HG03378 (cell line): ENCODE results near the gene SAMD11.

Experiments
- ATAC-seq: cut with Tn5 transposase; IDR thresholded peaks from one replicate; pipeline ENCODE4 v1.9.1; 2021; ENCODE audit warnings: mild to moderate bottlenecking, moderate library complexity; ENCODE audit not compliant: unreplicated experiment

The SAMD11 gene

DNA sequence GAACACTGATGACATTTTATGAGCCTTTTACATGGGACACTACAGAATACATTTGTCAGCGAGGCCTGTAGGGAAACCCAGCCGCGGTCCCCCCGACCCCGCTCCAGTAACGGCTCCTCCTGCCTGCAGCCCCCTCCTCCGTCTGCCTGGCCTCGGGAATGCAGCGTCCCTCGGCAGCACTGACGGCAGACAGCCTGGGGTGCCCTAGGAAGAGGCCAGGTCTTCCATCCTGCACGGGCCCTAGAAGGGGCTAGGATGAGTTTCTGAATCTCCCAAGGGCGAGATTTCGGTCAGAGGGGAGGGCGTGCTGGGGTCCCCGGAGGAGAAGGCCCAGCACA, 8.4 kb downstream of the SAMD11 start:
- ATAC-seq: no peak

DNA sequence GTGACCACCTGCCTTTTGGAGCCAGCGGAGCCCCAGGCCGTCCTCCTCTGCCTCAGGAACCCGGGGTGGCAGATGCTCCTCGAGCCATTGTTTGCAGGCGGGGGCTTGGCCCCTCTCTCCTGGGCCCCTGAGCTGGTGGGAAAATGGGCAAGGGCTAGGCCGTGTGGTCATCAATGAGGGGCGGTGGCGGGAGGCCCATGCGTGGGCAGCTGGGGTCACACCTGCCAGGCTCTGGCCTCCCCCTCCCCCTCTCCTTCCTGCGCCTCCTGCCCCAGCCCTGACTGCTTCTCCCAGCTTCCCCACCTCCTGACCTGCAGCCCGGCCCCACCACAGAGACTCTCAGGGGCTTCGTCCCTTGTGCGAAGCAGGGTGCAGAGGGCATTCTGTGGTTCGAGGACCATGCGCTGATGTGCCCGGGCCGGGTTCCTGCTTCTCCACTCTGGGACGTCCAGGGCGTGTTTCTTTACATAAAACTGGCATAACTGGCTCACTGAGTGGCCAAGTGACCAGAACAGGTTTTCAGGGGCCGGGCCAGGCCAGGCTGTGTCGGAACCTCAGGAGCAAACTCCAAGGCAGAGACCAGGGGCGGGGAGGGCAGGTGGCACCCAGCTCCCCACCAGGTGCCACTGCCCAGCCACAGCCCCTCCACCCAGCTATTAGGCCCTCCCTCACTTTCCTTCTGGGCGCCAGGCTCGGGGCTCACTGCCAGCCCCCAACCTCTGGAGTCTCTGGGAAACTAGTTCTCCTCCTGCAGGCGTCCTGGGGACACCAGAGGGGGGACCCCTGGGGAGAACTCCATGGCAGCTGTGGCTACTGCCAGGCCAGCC, 9.3 kb downstream of the SAMD11 start:
- ATAC-seq: no peak

DNA sequence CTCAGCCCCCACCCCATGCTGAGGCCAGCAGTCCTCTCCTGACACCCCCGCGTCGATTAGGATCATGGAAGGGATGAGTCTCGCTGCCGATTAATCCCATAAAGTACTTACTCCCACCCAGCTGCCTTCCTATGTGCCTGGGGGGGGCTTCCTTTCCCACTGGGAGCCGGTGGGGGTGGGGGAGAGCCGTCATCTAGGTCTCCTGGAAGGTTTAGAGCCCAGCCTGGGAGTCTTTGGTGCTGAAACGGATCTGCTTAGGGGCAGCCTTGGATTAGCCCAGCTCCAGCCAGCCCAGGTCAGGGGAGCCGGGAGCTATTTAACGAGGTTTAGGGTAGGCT, 9.8 kb downstream of the SAMD11 start:
- ATAC-seq: no peak

DNA sequence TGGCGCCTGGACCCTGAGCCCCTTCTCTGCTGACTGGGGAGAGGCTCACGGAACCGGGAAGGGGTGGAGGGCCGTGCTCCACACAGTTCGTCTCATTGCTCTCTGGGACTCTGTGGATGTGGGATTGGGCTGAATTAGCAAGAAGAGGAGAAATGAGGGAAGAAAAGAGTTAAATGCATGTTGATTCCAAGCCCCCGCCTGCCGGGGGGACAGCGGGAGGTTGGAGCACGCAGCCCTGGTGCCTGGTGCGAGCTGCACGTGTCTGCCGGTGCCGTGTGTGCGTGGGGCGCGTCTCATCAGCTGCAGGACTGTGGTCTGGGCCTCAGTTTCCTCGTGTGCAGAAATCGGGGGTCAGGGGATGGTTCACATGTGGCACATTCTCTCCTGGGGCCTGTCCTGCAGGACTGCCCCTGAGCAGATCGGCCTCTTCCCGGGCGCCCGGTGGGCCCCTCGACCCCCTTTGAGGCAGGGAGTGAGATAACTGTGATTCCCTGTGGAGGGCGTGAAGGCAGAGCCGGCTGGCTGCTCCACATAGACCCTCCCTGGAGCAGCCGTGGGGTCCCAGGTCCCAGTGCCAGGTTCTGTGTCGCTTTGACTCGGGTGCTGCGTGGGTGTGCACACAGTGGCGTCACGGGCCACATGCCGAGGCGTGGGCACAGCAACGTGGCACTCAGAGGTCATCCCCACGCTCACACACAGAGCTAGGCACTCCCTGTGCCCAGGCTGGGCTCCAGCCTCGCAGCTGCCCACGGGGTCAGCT, 11.4 kb downstream of the SAMD11 start:
- no peak for ATAC-seq

DNA sequence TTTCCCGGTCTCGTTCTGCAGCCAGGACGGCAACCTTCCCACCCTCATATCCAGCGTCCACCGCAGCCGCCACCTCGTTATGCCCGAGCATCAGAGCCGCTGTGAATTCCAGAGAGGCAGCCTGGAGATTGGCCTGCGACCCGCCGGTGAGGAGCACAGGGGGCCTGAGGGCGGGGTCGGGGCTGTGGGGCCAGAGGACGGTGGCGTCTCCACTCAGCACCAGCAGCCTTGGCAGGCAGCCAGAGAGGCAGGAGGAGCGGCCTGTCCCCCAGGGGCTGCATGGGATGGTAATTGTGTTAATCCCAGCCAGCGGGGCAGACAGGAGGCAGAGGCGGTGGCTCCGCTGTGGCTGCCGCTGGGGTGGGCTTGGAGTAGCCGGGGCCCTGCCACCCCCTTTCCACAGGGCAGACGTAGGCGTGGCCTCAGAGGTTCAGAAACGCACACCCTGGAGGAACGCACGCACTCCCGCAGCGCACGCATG, 12.1 kb downstream of the SAMD11 start:
- no peak for ATAC-seq

DNA sequence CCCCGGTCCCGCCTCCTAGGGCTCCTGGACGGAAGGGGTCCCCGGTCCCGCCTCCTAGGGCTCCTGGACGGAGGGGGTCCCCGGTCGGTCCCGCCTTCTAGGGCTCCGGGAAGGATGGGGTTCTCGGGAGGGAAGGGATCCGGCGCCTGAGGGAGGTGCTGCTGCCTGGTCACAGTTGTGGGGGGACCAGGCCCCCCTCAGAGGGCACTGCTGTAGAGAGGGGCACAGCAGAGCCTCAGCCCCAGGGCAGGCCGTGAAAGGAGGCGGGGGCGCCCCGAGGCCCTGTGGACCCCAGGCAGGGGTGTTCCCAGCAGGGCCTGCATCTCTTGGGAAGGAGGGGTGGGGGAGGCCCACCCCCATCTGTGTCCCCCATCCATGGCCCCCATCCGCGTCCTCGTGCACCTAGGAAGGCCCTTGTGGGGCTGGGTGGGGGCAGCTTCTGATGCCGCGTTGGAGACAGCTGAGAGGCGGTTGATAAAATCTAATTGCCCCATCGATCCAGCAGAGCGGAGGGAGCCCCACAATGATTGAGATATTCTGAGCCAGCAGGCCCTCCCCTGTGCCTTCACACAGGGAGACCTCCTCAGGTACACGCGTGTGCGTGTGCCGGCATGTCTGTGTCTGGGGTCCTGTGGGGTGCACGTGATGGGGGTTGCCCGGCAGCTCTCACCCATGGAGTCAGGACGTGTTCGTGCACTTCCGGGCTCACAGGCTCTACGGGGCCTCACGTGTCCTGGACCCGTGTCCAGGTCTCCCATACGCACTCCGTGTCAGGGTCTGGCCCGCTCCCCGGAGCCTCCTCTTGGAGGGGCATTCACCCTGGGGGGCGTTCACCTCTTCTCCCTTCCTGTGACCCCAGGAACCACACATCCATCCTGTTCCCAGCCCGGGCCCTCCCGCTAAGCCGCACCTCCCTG, 12.9 kb downstream of the SAMD11 start:
- ATAC-seq: no peak

DNA sequence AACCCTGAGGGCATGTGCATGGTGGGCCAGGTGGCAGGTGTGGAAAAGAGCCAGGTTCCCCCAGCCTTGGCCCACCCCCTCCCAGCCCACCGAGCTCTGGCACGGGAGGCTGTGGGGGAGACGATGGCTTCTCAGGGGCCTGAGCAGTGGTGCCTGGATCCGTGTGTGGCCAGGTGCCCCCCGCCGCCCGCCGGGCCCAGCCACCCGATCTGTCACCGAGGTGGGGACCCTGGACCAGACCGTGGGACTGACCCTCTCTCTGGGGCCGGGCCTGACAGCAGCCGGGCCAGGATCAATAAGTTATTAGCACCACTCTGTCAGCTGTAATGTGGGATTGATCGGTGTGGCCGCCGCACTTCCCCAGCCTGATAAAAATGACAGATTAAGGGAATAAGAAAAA, 13.8 kb downstream of the SAMD11 start:
- no peak for ATAC-seq

DNA sequence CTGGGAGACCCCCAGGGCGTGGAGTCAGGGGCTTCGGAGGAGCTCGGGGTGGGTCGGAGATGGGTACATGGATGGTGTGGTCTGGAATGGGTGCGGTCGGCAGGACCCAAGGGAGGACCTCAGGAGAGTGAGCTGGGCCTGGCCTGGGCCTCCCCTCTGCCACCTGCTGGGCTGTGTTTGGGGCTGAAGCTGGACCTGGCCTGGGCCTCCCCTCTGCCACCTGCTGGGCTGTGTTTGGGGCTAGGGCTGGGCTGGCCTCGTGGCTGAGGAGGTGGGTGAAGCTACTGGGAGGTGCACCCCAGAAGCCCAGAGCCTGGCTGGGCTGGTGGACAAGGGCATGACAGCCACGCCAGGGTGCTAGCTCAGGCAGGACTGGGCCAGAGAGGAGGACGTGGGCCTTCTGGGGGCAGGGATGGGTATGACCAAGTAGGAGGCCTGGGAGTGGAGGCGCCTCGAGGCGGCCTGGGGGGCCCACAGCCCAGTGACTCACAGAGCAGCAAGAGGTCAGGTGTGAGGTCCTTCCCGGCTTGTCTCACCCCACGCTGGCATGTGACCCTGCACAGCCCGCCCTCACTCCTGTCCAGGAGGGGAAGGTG, 14.5 kb downstream of the SAMD11 start:
- no peak for ATAC-seq

DNA sequence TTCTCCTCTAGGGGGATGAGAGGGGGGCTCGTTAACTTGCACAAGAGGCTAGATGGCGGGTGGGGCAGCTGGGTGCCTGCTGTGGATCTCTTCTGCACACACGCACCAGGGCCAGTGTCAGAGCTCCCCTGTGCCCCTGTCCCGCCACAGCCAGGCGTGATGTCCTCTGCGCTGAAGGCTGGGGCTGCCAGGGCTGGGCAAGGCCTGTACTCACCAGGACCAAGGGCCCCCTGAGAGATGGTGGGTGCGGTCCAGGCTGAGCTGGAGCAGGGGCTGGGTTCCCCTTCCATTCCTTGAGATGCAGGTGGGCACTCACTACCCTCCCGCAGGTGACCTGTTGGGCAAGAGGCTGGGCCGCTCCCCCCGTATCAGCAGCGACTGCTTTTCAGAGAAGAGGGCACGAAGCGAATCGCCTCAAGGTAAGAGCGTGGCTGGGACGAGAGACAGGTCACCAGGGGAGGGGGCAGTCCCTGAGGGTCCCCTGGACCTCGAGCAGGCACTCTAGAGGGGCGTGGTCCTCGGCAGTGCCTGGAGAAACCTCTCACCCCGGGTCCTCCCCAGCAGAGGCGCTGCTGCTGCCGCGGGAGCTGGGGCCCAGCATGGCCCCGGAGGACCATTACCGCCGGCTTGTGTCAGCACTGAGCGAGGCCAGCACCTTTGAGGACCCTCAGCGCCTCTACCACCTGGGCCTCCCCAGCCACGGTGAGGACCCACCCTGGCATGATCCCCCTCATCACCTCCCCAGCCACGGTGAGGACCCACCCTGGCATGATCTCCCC, 15.2 kb downstream of the SAMD11 start:
- no peak for ATAC-seq

DNA sequence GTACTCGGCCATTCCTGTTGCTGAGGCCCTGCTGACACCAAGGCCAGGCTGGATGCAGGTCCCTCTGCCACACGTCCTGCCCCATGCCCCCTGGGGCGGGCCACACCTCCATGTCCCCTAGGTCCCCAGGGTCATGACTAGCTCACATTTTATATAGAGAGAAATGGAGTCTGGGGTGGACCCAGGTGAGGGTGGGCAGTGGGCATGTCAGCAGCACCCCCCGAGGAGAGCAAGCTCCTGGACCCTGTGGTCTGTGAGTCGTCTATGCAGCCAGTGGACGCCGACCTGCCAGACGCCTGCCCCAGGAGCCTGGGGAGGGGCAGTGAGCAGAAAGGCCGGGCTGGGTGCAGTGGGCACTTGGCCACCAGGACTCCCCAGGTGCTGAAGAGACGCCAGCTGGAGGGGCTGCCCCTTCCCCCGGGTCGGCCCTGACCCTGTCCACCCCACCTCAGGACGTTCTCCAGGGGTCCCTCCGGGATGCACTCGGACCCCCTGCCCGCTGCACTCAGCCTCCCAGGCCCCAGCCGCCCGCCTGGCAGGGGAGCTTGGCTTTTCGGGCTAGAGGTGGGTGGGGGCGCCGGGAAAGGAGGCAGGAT, 15.9 kb downstream of the SAMD11 start:
- ATAC-seq: no peak

DNA sequence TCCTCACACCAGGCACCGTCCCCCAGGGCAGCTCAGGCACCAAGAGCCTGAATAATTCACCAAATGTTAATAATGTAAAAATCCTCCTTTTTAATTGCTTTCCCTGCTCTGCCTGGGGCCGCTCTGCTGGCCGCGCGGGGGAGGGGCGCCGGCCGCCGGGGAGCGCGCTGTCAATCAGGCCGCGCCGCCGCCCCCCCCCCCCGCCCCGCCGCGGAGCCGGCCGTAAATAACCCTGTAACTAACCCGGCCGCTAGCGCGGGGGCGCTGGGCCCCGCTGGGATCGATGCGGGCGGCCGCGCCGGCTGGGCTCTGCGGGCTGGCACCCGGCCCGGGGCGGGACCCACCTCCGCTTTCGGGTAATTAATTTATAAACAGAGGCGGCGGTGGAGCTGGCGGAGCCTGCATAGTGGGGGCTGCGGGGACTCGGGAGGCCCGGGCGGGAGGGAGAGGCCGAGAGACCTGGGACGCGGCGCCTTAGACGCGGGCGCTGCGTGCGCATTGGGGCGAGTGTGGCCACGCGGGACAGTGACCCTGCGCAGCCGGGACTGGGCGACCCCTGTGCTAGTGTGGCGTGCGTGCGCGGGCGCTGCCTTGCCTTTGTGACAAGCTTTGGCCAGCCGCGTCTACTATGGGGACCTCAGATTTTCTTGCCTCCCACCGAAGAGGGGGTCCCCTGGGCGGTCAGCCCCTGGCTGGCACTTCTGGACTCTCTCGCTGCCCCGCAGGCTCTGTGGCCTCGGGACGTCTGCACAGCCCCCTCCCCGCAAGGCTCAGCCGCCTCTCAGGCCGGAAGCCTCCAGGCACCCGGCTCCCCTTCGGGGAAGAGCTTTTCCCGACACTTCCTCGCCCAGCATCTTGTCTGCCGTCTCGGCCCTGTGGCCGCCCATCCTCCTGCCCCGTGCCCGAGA, 16.6 kb downstream of the SAMD11 start:
- ATAC-seq: no peak

DNA sequence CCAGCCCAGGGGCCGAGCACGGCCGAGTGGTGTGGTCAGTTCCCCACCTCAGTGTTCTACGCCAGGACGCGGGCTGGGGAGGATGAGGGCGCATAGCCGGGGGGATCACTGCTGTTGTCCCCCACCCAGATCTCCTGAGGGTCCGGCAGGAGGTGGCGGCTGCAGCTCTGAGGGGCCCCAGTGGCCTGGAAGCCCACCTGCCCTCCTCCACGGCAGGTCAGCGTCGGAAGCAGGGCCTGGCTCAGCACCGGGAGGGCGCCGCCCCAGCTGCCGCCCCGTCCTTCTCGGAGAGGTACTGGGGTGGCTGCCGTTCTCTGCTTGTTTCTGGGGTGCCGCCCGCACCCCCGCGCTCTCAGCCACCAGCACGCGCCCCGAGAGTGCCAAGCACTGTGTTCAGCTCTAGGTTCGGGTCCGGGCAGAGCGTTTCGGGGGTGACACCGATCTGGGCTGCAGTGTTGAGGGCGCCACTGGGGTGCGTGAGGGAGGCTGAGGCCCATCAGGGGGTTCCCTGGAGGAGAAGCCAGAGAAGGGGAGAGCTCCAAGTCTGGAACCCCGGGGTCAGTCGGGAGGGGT, 17.4 kb downstream of the SAMD11 start:
- ATAC-seq: no peak

DNA sequence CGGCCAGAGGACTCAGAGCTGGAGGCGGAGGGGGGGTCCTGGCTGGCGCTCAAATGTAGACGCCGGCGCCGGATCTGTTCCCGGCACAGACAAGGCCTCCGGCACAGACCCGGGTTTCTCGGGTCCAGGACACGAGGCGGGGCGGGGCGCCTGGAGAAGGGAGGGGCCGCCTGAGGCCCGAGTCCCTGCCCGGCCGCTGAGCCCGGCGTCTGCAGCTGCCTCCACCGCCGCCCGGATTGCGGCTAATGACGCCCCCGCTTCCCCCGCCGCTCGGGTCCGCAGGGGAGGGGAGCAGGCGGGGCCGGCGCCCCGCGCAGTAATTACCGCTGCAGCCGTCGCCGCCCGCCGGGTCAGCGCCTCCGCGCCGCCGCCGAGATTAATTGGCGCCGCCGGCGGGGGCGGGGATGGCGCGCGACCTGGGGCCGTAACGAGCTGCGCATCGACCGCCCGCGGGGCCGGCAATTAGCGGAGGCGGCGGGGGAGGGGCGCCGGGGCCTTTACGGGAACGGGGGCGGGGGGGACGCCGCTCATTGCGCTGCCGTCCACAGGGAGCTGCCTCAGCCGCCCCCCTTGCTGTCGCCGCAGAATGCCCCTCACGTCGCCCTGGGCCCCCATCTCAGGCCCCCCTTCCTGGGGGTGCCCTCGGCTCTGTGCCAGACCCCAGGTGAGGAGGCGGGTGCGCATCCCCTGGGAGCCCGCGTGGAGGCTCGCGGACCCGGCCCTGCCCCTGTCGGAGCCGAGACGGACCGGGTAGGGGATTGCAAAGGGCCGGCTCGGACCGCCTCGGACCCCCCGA, 18.1 kb downstream of the SAMD11 start:
- no peak for ATAC-seq

DNA sequence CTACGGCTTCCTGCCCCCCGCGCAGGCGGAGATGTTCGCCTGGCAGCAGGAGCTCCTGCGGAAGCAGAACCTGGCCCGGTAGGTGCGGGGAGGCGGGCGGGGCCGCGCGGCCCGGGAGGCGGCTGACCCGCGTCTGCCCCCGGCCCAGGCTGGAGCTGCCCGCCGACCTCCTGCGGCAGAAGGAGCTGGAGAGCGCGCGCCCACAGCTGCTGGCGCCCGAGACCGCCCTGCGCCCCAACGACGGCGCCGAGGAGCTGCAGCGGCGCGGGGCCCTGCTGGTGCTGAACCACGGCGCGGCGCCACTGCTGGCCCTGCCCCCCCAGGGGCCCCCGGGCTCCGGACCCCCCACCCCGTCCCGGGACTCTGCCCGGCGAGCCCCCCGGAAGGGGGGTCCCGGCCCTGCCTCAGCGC, 18.7 kb downstream of the SAMD11 start:
- ATAC-seq: no peak

DNA sequence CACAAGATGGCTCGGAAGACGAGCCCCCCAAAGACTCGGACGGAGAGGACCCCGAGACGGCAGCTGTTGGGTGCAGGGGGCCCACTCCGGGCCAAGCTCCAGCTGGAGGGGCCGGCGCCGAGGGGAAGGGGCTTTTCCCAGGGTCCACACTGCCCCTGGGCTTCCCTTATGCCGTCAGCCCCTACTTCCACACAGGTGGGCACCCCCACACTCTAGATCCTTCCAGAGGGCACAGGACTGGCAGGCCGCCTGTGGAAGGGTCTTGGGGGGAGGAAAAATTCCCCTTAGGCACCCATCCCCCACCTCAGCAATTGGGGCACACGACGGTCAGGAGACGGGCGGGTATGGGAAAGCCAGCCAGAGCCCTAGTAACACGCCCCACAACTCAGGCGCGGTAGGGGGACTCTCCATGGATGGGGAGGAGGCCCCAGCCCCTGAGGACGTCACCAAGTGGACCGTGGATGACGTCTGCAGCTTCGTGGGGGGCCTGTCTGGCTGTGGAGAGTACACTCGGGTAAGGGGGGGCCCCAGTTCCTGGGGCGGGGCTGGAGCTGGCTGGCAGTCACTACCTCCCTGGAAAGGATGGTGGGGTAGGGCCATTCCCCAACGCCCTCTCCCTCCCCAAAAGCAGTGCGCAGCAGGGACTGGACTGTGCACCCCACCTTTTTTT, 19.3 kb downstream of the SAMD11 start:
- no peak for ATAC-seq

DNA sequence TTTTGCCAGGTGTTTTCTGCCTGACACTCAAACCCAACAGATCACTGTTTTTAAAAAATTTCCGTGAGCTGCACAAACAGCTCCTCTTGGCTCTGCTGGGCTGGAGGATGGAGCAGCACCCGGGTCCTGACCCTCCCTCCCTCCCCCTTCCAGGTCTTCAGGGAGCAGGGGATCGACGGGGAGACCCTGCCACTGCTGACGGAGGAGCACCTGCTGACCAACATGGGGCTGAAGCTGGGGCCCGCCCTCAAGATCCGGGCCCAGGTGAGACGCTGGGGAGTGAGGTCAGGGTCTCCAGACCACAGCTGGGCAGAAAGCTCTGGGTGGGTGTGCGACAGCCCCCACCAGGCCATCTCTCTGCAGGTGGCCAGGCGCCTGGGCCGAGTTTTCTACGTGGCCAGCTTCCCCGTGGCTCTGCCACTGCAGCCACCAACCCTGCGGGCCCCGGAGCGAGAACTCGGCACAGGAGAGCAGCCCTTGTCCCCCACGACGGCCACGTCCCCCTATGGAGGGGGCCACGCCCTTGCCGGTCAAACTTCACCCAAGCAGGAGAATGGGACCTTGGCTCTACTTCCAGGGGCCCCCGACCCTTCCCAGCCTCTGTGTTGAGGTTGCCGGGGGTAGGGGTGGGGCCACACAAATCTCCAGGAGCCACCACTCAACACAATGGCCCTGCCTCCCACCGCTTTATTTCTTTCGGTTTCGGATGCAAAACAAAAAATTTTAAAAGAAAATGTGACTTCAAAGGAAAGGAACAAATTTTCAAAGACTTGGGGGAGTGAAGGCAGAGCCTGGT, 20.0 kb downstream of the SAMD11 start:
- no peak for ATAC-seq
